Activated naive CD8-positive, alpha-beta T cell (primary cell): ENCODE measurements around the gene SMTN.

Experiments used
- H3K27ac Mint-ChIP-seq: one replicate; pipeline ENCODE4 v1.8.0; 2021; ENCODE audit warnings: mixed read lengths
- H3K27me3 Mint-ChIP-seq: one replicate; pipeline ENCODE4 v1.8.0; 2021; ENCODE audit warnings: mixed read lengths
- H3K36me3 Mint-ChIP-seq: one replicate; pipeline ENCODE4 v1.8.0; 2021; ENCODE audit warnings: mixed read lengths
- H3K4me1 Mint-ChIP-seq: one replicate; pipeline ENCODE4 v1.8.0; 2021; ENCODE audit warnings: low read depth, mixed read lengths
- H3K4me3 Mint-ChIP-seq: one replicate; pipeline ENCODE4 v1.8.0; 2021; ENCODE audit warnings: mild to moderate bottlenecking, mixed read lengths
- H3K9me3 Mint-ChIP-seq: one replicate; pipeline ENCODE4 v1.8.0; 2021; ENCODE audit warnings: low read depth, mixed read lengths

SMTN gene

DNA sequence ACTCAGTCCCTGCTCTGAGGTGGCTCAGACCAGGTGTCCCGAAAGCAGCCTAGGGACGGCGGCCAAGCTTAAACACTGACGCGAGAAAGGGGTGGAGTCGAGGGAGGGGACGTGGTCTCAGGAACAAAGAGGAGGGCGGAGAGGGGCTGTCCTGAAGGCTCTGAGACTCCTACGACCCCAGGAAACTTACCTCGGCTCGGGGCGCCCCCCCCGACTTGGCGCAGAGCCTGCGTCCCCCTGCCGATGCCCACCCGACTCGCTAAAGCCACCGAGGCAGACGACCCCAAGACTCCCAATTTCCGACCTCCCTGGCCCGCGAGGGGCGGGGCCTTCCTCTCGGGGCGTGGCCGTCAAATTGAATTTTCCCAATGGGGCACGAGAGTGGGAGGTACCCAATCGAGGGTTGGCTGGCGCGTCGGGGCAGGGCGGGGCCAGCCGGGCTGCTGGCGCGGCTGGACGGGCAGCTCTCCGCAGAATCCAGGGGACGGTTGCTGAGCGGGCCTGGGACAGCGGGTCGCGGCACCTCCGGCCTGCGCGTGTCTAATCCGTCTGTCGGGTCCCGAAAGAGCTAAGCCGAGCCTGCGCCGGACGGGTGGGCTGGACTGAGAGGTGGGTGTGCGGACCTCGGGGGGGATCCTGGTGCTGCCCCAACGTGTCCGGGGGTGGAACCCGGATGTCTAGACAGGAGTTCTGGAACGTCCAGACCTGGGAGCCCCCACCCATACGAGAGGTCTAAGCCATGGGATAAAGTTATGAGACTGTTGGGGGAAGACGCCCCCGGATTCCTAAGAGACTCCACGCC lies at the start of gene SMTN:
TSS of gene SMTN (plus strand) at position 471 of the 802 bp plus-strand sequence. CDS start 1,941 bp downstream, outside the sequence.
- H3K27ac Mint-ChIP-seq = peak within 1 kb of the TSS; percentile 34
- no peaks in the 10 kb centered on the region for H3K36me3 Mint-ChIP-seq
- peak within 1 kb of the TSS; percentile 94 for H3K4me3 Mint-ChIP-seq
- no peaks in the 10 kb centered on the region for H3K9me3 Mint-ChIP-seq
- H3K27me3 Mint-ChIP-seq = no peaks in the 10 kb centered on the region
- peaks cover 34% of the 10 kb centered on the region for H3K4me1 Mint-ChIP-seq

DNA sequence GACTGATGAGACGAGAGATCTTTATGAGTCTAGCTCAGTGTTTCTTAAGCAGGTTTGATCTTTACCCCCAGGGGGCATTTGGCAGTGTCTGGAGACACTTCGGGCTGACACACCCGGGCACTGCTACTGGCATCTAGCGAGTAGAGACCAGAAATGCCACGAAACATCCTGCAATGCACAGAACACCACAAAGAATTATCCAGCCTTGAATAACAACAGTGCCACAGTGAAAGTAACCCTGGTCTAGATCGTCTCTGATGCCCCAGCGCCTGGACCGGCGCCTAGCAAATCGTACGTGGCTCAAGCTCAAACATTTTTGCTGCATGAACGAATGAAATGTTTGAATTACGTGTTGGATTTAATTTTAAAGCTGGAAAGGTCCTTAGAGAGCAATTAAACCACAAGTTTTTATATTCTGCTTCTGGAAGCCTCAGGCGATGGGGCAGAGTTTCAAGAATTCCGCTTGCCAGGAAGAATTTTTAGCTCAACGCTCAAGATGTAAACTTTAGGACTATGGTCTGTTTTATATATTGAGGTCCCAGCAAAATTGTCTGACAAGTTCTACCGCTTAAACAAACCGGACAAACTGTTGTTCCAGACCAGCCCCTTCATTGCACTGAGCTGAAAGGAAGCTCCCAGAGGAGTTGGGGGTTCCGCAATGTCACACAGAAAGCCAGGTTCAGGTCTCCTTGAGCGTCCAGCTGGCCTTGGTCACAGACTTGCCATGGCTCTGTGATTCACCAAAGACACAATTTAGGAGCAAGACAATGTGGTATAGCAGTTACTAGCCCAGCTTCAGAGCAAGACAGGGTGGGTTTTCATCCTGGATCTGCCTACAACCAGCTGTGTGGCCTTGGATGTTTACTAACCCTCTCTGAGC lies 44.2 kb upstream of the SMTN start:
- Mint-ChIP-seq H3K27me3 (peaks cover 2% of the 10 kb centered on the region), H3K36me3 (no peaks in the 10 kb centered on the region), H3K4me3 (no peak overlapping the region), H3K9me3 (no peaks in the 10 kb centered on the region), H3K27ac (no peak overlapping the region), H3K4me1 (no peaks in the 10 kb centered on the region)

GRCh38 chr22:31038686-31039085 lies 42.4 kb upstream of the SMTN start:
- H3K27me3 Mint-ChIP-seq = peaks cover 2% of the 10 kb centered on the region
- H3K27ac Mint-ChIP-seq = no peak overlapping the region
- H3K4me1 Mint-ChIP-seq = no peaks in the 10 kb centered on the region
- no peak overlapping the region for H3K4me3 Mint-ChIP-seq
- H3K36me3 Mint-ChIP-seq = no peaks in the 10 kb centered on the region
- H3K9me3 Mint-ChIP-seq = no peaks in the 10 kb centered on the region

GRCh38 chr22:31039393-31039792 lies 41.7 kb upstream of the SMTN start:
- Mint-ChIP-seq H3K27me3 (peaks cover 2% of the 10 kb centered on the region), H3K4me1 (no peaks in the 10 kb centered on the region), H3K4me3 (no peak overlapping the region), H3K27ac (no peak overlapping the region), H3K36me3 (no peaks in the 10 kb centered on the region), H3K9me3 (no peaks in the 10 kb centered on the region)

DNA sequence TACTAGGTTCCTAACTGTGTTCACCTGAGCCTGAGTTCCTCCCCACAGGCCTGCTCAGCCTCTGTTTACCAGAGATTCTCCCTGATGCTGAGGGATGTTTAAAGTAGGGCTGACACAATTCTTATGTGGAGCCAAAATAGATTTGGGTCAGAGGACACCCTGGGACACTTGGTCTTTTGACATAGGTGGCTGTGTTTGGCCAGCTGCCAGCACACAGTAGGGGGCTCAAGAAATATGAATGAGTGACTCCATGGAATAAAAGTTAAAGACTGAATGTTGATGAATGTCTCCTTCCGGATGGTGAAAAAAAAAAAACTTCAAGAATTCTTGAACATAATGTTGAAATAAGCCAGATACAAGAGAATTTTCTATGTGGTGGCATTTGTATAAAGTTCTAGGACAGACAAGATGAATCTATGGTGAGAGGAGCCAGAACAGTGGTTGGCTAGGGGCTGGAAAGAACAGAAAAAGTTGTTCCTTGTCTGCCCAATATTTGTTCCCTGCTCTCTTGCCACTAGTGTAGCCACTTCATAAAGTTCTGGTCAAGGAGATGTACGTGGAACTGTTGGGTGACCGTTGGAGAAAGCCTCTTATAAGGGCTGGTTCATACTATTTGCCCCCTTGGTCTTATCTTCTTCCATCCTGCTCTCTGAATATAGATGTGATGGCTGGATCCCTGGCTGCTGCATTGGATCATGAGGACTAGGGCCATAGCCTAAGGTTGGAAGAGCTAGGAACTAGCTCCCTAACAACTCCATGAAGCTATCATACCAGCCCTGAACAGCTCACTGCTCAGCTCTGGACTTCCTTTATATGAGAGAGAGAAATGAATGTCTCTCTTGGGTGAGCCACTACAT lies 40.3 kb upstream of the SMTN start:
- H3K4me3 Mint-ChIP-seq = no peak overlapping the region
- no peaks in the 10 kb centered on the region for H3K4me1 Mint-ChIP-seq
- no peak overlapping the region for H3K27ac Mint-ChIP-seq
- no peaks in the 10 kb centered on the region for H3K9me3 Mint-ChIP-seq
- H3K27me3 Mint-ChIP-seq = peaks cover 2% of the 10 kb centered on the region
- no peaks in the 10 kb centered on the region for H3K36me3 Mint-ChIP-seq

- H3K36me3 Mint-ChIP-seq = no peaks in the 10 kb centered on the region
- no peaks in the 10 kb centered on the region for H3K27me3 Mint-ChIP-seq
- no peaks in the 10 kb centered on the region for H3K4me1 Mint-ChIP-seq
- no peaks in the 10 kb centered on the region for H3K9me3 Mint-ChIP-seq
- H3K4me3 Mint-ChIP-seq = no peak overlapping the region
- no peak overlapping the region for H3K27ac Mint-ChIP-seq
Observed at GRCh38 chr22:31044262-31044861, 36.8 kb upstream of the SMTN start.

- Mint-ChIP-seq H3K36me3 (no peaks in the 10 kb centered on the region), H3K4me3 (no peak overlapping the region), H3K9me3 (no peaks in the 10 kb centered on the region), H3K27me3 (no peaks in the 10 kb centered on the region), H3K27ac (no peak overlapping the region), H3K4me1 (no peaks in the 10 kb centered on the region)
Observed at GRCh38 chr22:31045900-31046538, 35.1 kb upstream of the SMTN start.

DNA sequence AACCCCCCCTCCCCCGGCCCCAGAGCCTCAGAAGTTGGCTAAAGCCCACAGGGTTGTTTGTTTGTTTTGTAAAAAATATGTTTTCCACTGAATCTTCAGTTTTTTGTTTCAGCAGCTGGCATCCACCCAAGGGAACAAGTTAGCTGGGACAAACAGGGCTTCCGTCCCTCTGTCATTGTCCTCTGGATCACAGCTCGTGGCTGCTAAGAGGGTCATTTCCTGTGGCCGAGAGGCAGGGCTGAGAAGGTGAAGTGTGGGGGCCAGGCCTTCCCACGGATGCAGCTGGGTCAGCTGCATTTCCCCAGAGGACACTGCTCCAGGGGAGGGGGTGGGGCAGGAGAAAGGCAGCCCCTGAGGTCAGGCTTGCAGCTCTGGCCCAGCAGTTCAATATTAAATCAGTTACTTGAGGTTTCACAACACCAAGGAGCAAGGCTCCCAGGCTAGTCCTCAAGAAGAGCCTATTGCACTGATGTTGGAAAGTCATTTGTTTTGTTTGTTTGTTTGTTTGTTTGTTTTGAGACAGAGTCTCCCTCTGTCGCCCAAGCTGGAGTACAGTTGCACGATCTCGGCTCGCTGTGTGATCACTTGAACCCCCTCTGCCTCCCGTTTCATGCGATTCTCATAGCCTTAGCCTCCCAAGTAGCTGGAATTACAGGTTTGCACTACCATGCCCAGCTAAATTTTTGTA lies 34.4 kb upstream of the SMTN start:
- H3K4me1 Mint-ChIP-seq = no peaks in the 10 kb centered on the region

GRCh38 chr22:31048570-31048969 lies 32.5 kb upstream of the SMTN start:
- Mint-ChIP-seq H3K27me3 (no peaks in the 10 kb centered on the region), H3K27ac (no peak overlapping the region), H3K4me1 (no peaks in the 10 kb centered on the region), H3K4me3 (no peak overlapping the region), H3K36me3 (no peaks in the 10 kb centered on the region), H3K9me3 (no peaks in the 10 kb centered on the region)

More for the DNA sequence above, 34.4 kb upstream of the SMTN start:
- no peaks in the 10 kb centered on the region for H3K9me3 Mint-ChIP-seq
- no peaks in the 10 kb centered on the region for H3K27me3 Mint-ChIP-seq
- H3K36me3 Mint-ChIP-seq = no peaks in the 10 kb centered on the region
- H3K4me3 Mint-ChIP-seq = no peak overlapping the region
- no peak overlapping the region for H3K27ac Mint-ChIP-seq

DNA sequence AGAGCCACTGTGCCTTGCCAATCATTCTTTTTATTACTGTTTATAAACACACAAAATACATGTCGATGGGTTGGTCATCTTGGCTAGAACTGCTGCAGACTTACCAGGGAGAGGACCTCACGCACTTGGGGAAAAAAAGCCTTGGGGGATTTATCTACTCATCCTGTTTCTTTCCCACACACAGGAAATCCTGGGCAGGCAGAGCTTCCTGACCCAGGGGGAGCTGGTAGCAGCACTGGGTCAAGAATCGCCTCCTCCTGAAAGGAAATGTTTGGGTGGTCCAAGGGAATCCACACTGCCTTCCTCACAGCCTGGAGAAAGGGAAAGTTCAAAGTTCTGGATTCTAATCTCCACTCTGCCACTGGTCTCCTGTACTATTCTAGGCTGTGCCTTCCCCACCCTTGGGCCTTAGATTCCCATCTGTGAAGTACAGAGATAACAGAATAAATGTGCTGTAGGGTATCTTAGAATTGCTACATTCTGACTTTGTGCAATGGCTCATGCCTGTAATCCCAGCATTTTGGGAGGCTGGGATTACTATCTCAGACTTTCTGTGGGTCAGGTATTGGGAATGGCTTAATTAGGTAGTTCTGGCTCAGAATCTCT lies 31.2 kb upstream of the SMTN start:
- Mint-ChIP-seq H3K4me1 (no peaks in the 10 kb centered on the region), H3K27ac (no peak overlapping the region), H3K9me3 (no peaks in the 10 kb centered on the region), H3K27me3 (no peaks in the 10 kb centered on the region), H3K36me3 (no peaks in the 10 kb centered on the region), H3K4me3 (no peak overlapping the region)

- H3K4me3 Mint-ChIP-seq = no peak overlapping the region
- H3K36me3 Mint-ChIP-seq = no peaks in the 10 kb centered on the region
- no peaks in the 10 kb centered on the region for H3K4me1 Mint-ChIP-seq
- no peak overlapping the region for H3K27ac Mint-ChIP-seq
- H3K9me3 Mint-ChIP-seq = no peaks in the 10 kb centered on the region
- H3K27me3 Mint-ChIP-seq = no peaks in the 10 kb centered on the region
Observed at GRCh38 chr22:31055117-31055634, 25.9 kb upstream of the SMTN start.

DNA sequence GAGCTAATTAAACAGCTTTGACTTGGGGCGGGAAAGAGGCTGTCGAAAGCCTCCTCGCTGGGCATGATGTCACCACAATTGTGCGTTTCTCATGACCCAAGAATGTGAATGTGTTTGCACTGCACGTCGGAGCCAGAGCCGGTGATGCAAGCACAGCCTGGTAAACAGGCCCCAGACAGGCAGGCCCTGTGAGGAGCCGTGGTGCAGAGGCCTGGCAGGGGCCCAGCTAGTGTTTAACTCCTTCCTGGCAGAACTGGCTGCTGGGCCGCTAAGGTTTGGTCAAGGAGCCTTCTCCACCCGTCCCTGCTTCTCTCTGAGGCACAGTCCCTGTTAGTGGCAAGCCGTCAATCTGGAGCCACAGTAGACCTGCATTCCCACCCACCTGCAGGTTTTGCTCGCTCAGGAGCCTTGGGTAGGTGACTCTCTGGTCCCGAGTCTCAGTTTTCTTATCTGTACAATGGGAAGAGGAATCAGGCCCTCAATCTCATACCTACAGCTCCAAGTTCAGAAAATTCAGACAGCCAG lies 25.4 kb upstream of the SMTN start:
- Mint-ChIP-seq H3K27ac (no peak overlapping the region), H3K9me3 (no peaks in the 10 kb centered on the region), H3K4me3 (no peak overlapping the region), H3K36me3 (no peaks in the 10 kb centered on the region), H3K4me1 (no peaks in the 10 kb centered on the region), H3K27me3 (no peaks in the 10 kb centered on the region)

GRCh38 chr22:31056986-31057599 lies 24.0 kb upstream of the SMTN start:
- Mint-ChIP-seq H3K4me1 (no peaks in the 10 kb centered on the region), H3K9me3 (no peaks in the 10 kb centered on the region), H3K27ac (no peak overlapping the region), H3K4me3 (no peak overlapping the region), H3K36me3 (no peaks in the 10 kb centered on the region), H3K27me3 (no peaks in the 10 kb centered on the region)
